Measurements from ENCODE around the gene PTPRM. TPM values are rescaled to one million over a fixed set of nuclear protein-coding genes. Genes with fewer than 3 reads are reported as not detected.

Gene PTPRM
- total RNA-seq, 1 experiment from 2014 or later = 100.0 TPM

- POLR2A ChIA-PET = no interaction called here
- H3K36me3 Mint-ChIP-seq (ENCODE audit: insufficient read depth, unreplicated experiment) = peaks cover 26% of the 10 kb centered on the region
- no peak overlapping the region for H3K4me3 Mint-ChIP-seq (ENCODE audit: unreplicated experiment)
Measured at GRCh38 chr18:7926526-7926925, 359.4 kb downstream of the PTPRM start.

DNA sequence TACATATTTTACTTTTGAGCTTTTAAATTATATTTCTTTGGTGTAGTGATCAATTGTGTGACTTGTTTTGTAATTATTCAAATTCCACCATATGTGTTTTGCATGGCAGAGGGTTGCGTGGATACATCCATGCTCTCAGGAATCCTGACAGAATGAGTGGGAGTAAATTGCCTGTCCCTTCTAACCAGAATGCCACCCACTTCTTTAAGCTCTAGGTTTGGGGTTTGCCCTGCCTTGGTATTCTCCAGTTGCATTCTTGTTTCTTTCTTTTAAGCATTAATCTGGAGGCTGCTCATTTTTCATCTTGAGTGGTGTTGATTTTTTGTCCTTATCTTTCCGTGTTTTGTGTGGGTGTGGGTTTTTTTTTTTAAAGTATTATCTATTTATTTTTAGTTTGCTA lies 360.0 kb downstream of the PTPRM start:
- Histone ChIP-seq H3K27me3 (replicated peaks; ENCODE audit: control insufficient read depth, insufficient read depth, low read length) (no peaks in the 10 kb centered on the region), H3K4me3 (ENCODE audit: low read depth, low read length) (no peak overlapping the region), H3K36me3 (ENCODE audit: control insufficient read depth, insufficient read depth, low read length) (no peaks in the 10 kb centered on the region), H3K9me3 (no peaks in the 10 kb centered on the region), H3K4me1 (peaks cover 6% of the 10 kb centered on the region)
- Mint-ChIP-seq H3K9me3 (ENCODE audit: unreplicated experiment) (no peaks in the 10 kb centered on the region), H3K27me3 (ENCODE audit: insufficient read depth, unreplicated experiment) (no peaks in the 10 kb centered on the region), H3K4me3 (ENCODE audit: unreplicated experiment) (no peak overlapping the region), H3K36me3 (ENCODE audit: insufficient read depth, unreplicated experiment) (peaks cover 31% of the 10 kb centered on the region), H3K27ac (ENCODE audit: unreplicated experiment) (no peak overlapping the region), H3K4me1 (ENCODE audit: low read depth, unreplicated experiment) (peaks cover 16% of the 10 kb centered on the region)
- no peak for DNase-seq
- no TSS peak for BruUV-seq (replicated peaks)
- TF ChIP-seq CTCF (IDR thresholded peaks at IDR 0.05; ENCODE audit: insufficient read depth in 1 of 2, low read depth in 1 of 2, low read length in 1 of 2, severe bottlenecking in 1 of 2, unreplicated experiment in 1 of 2) = no peak
- intact Hi-C loops (cut with micrococcal nuclease; ENCODE audit: unreplicated experiment) = loop anchor here (10.0 kb wide), 1 partner anchor 132 kb away; no protein-coding TSS in a partner anchor
- ChIA-PET POLR2A (no interaction called here), CTCF (no interaction called here)

More at GRCh38 chr18:7926526-7926925, 359.4 kb downstream of the PTPRM start:
- BruUV-seq (replicated peaks) = no TSS peak
- Histone ChIP-seq H3K9me3 (no peaks in the 10 kb centered on the region), H3K36me3 (ENCODE audit: control insufficient read depth, insufficient read depth, low read length) (no peaks in the 10 kb centered on the region), H3K27me3 (replicated peaks; ENCODE audit: control insufficient read depth, insufficient read depth, low read length) (no peaks in the 10 kb centered on the region), H3K4me3 (ENCODE audit: low read depth, low read length) (no peak overlapping the region), H3K4me1 (peaks cover 11% of the 10 kb centered on the region)
- Mint-ChIP-seq H3K27me3 (ENCODE audit: insufficient read depth, unreplicated experiment) (no peaks in the 10 kb centered on the region), H3K4me1 (ENCODE audit: low read depth, unreplicated experiment) (peaks cover 10% of the 10 kb centered on the region), H3K9me3 (ENCODE audit: unreplicated experiment) (no peaks in the 10 kb centered on the region), H3K27ac (ENCODE audit: unreplicated experiment) (no peak overlapping the region)
- CTCF ChIA-PET = interaction anchor here (1.4 kb wide), 1 partner anchor 137 kb away, joined by 4 read pairs; no protein-coding TSS in a partner anchor
- intact Hi-C loops (cut with micrococcal nuclease; ENCODE audit: unreplicated experiment) = loop anchor here (10.0 kb wide), 1 partner anchor 132 kb away; no protein-coding TSS in a partner anchor
- peak in 1 of 2 experiments; percentile 33 for DNase-seq
- TF ChIP-seq CTCF (IDR thresholded peaks at IDR 0.05; ENCODE audit: insufficient read depth in 1 of 2, low read depth in 1 of 2, low read length in 1 of 2, severe bottlenecking in 1 of 2, unreplicated experiment in 1 of 2) = peak; percentile 15 to 36

- Mint-ChIP-seq H3K27ac (ENCODE audit: unreplicated experiment) (no peak overlapping the region), H3K4me3 (ENCODE audit: unreplicated experiment) (no peak overlapping the region), H3K27me3 (ENCODE audit: insufficient read depth, unreplicated experiment) (no peaks in the 10 kb centered on the region), H3K36me3 (ENCODE audit: insufficient read depth, unreplicated experiment) (peaks cover 32% of the 10 kb centered on the region), H3K4me1 (ENCODE audit: low read depth, unreplicated experiment) (peaks cover 12% of the 10 kb centered on the region), H3K9me3 (ENCODE audit: unreplicated experiment) (no peaks in the 10 kb centered on the region)
- peaks cover 4% of the 10 kb centered on the region; the same call in 1 of the 2 replicates for H3K4me1 ChIP-seq
- DNase-seq = no peak
- H3K36me3 ChIP-seq (ENCODE audit: control insufficient read depth, insufficient read depth, low read length) = no peaks in the 10 kb centered on the region; the same call in 1 of the 2 replicates
- no peak for TF ChIP-seq CTCF (IDR thresholded peaks at IDR 0.05; ENCODE audit: insufficient read depth in 1 of 2, low read depth in 1 of 2, low read length in 1 of 2, severe bottlenecking in 1 of 2, unreplicated experiment in 1 of 2)
- ChIA-PET CTCF (interaction anchor here (0.7 kb wide), 1 partner anchor 365 kb away, joined by 3 read pairs; no protein-coding TSS in a partner anchor), POLR2A (no interaction called here)
- intact Hi-C loops (cut with micrococcal nuclease; ENCODE audit: unreplicated experiment) = no loop called here
- BruUV-seq (replicated peaks) = no TSS peak
- no peaks in the 10 kb centered on the region for H3K27me3 ChIP-seq (replicated peaks; ENCODE audit: control insufficient read depth, insufficient read depth, low read length)
- H3K4me3 ChIP-seq (ENCODE audit: low read depth, low read length) = no peak overlapping the region
- no peaks in the 10 kb centered on the region for H3K9me3 ChIP-seq
Measured at GRCh38 chr18:7931763-7932162, 364.6 kb downstream of the PTPRM start.

Measured in Caco-2 (cell line).